ENCODE measurements around the gene TMEM121. TPM values are rescaled to one million over a fixed set of nuclear protein-coding genes. Genes with fewer than 3 reads are reported as not detected.

Gene TMEM121
- total and polyA plus RNA-seq, 2 of the 4 experiments (the other 2 are of a cell fraction): 2.7 to 6.3 TPM

- intact Hi-C loops (cut with micrococcal nuclease): no loop called here
- ChIA-PET CTCF (no interaction called here), POLR2A (ENCODE audit: unreplicated experiment) (interaction anchor here (0.6 kb wide), 1 partner anchor 797 kb away, joined by 3 read pairs; the partner anchor contains the start of gene SIVA1)
- H3K79me1 ChIP-seq (ENCODE audit: low read depth in 1 of 2, low read length in 2 of 2): no peaks in the 10 kb centered on the region
- H2BK20ac ChIP-seq (ENCODE audit: low read depth, low read length): no peak overlapping the region
- 79% methylated on average over 14 of the region's 23 CpGs; no CpG with 5 or more reads in 1 of the 2 experiments for WGBS, 2 experiments (ENCODE audit: extremely low coverage in 2 of 2, insufficient read length in 1 of 2)
- H3K18ac ChIP-seq (ENCODE audit: low read depth, low read length): no peak overlapping the region
- H2AFZ ChIP-seq (replicated peaks; ENCODE audit: low read length, poor library complexity): no peak overlapping the region
- no peak overlapping the region for H2BK5ac ChIP-seq (ENCODE audit: low read depth, low read length, poor library complexity, severe bottlenecking)
- no peak overlapping the region for H4K8ac ChIP-seq (ENCODE audit: low read depth in 2 of 2, low read length in 2 of 2)
- H3K9me3 ChIP-seq (ENCODE audit: control insufficient read depth, insufficient read depth, low read length): no peaks in the 10 kb centered on the region
- H4K91ac ChIP-seq (ENCODE audit: insufficient read depth, low read depth, low read length): no peak overlapping the region
- no peak overlapping the region for H3K23ac ChIP-seq (ENCODE audit: low read depth, low read length)
- H2BK15ac ChIP-seq (ENCODE audit: low read depth, low read length): no peak overlapping the region
- no peaks in the 10 kb centered on the region for H3K36me3 ChIP-seq (ENCODE audit: control insufficient read depth, insufficient read depth, low read length)
- no peaks in the 10 kb centered on the region for H3K4me1 ChIP-seq (ENCODE audit: control insufficient read depth, insufficient read depth, low read length)
- H2BK120ac ChIP-seq (ENCODE audit: low read depth, low read length): no peak overlapping the region
- no peak for ATAC-seq (ENCODE audit: low read depth)
- no TSS peak for BruUV-seq (replicated peaks)
- H2AK9ac ChIP-seq (replicated peaks; ENCODE audit: low read depth, low read length, poor library complexity): no peak overlapping the region
- no peak overlapping the region for H3K14ac ChIP-seq (replicated peaks; ENCODE audit: low read depth, low read length)
- no peaks in the 10 kb centered on the region for H3K9me1 ChIP-seq (ENCODE audit: insufficient read depth, low read length)
- H3K27me3 ChIP-seq (ENCODE audit: control insufficient read depth, insufficient read depth, low read length): no peaks in the 10 kb centered on the region
- no peak overlapping the region for H3K4me2 ChIP-seq (ENCODE audit: low read depth, low read length)
- no peaks in the 10 kb centered on the region for H4K20me1 ChIP-seq (ENCODE audit: insufficient read depth, low read length)
- no peak for DNase-seq
- no peak overlapping the region for H2AK5ac ChIP-seq (ENCODE audit: low read depth, low read length)
- H4K5ac ChIP-seq (ENCODE audit: low read depth, low read length): no peak overlapping the region
- in situ Hi-C loops (cut with MboI; ENCODE audit: low sequenced_read_pairs): no loop called here
- H3K27ac ChIP-seq (ENCODE audit: insufficient read depth, low read length): no peak overlapping the region
- no peak overlapping the region for H3K56ac ChIP-seq (ENCODE audit: extremely low read depth, insufficient read depth, low read length)
- TF ChIP-seq CTCF (conservative IDR thresholded peaks at IDR 0.05; ENCODE audit: low read depth, low read length) (no peak), FOS (IDR thresholded peaks at IDR 0.05; ENCODE audit: low read depth, low read length) (no peak), MAZ (IDR thresholded peaks at IDR 0.05; ENCODE audit: borderline replicate concordance, low read depth, low read length) (no peak), CHD1 (IDR thresholded peaks at IDR 0.05; ENCODE audit: low read depth, low read length) (no peak), POLR2A (IDR thresholded peaks at IDR 0.05; ENCODE audit: low read depth, low read length) (no peak), ELK1 (IDR thresholded peaks at IDR 0.05; ENCODE audit: borderline replicate concordance, low read depth, low read length) (no peak), BHLHE40 (IDR thresholded peaks at IDR 0.05; ENCODE audit: low read depth, low read length) (no peak), RAD21 (IDR thresholded peaks at IDR 0.05; ENCODE audit: low read length) (no peak), SMC3 (IDR thresholded peaks at IDR 0.05; ENCODE audit: low read depth, low read length) (no peak), MAFK (IDR thresholded peaks at IDR 0.05; ENCODE audit: low read depth, low read length) (no peak), MXI1 (IDR thresholded peaks at IDR 0.05; ENCODE audit: borderline replicate concordance, low read depth, low read length) (no peak), CEBPB (IDR thresholded peaks at IDR 0.05; ENCODE audit: low read depth, low read length) (no peak), NFE2L2 (IDR thresholded peaks at IDR 0.05; ENCODE audit: low read depth, low read length) (no peak), USF2 (IDR thresholded peaks at IDR 0.05; ENCODE audit: low read depth, low read length) (no peak)
- no peak overlapping the region for H3K9ac ChIP-seq (ENCODE audit: low read depth, low read length)
- no peak overlapping the region for H3K4me3 ChIP-seq (ENCODE audit: insufficient read depth, low read depth, low read length)
- dilution Hi-C loops (cut with HindIII; ENCODE audit: low sequenced_read_pairs, unreplicated experiment): no loop called here
- no peak overlapping the region for H3K4ac ChIP-seq (ENCODE audit: low read depth, low read length)
These were observed 23.1 kb downstream of the TMEM121 start for GRCh38 chr14:105549481-105549880.

All from IMR-90 (cell line).